Mucosa of stomach (tissue), 1 donor: ENCODE measurements around the gene SELE.

Source experiments
- H3K27me3 ChIP-seq: one replicate; pipeline ENCODE4 v1.7.0; 2013; ENCODE audit warnings: mild to moderate bottlenecking, low read length; ENCODE audit not compliant: control insufficient read depth, insufficient read depth
- H3K36me3 ChIP-seq: one replicate; pipeline ENCODE4 v1.7.0; 2013; ENCODE audit warnings: low read length; ENCODE audit not compliant: control insufficient read depth, insufficient read depth
- H3K4me1 ChIP-seq: one replicate; pipeline ENCODE4 v1.7.0; 2013; ENCODE audit warnings: mild to moderate bottlenecking, low read length; ENCODE audit not compliant: control insufficient read depth, insufficient read depth
- H3K4me3 ChIP-seq: one replicate; pipeline ENCODE4 v1.7.0; 2013; ENCODE audit warnings: low read length
- H3K9ac ChIP-seq: one replicate; pipeline ENCODE4 v1.7.0; 2013; ENCODE audit warnings: mild to moderate bottlenecking, low read length, moderate library complexity
- H3K9me3 ChIP-seq: one replicate; pipeline ENCODE4 v1.7.0; 2013; ENCODE audit warnings: mild to moderate bottlenecking, low read length, moderate library complexity; ENCODE audit not compliant: control insufficient read depth
- donor health status: Pancreatic carcinoma.

Gene SELE

GRCh38 chr1:169733924-169734323, at the start of gene SELE:
SELE (minus strand) TSS chr1:169734079; CDS start chr1:169733612, 467 bp downstream.
- H3K4me1 ChIP-seq: no peaks in the 10 kb centered on the region
- H3K4me3 ChIP-seq: no peak within 1 kb of the TSS
- H3K36me3 ChIP-seq: no peaks in the 10 kb centered on the region
- H3K9me3 ChIP-seq: no peaks in the 10 kb centered on the region
- H3K27me3 ChIP-seq: no peaks in the 10 kb centered on the region
- no peak within 1 kb of the TSS for H3K9ac ChIP-seq

- no peak overlapping the region for H3K9ac ChIP-seq
- no peaks in the 10 kb centered on the region for H3K36me3 ChIP-seq
- H3K4me3 ChIP-seq: no peak overlapping the region
- no peaks in the 10 kb centered on the region for H3K27me3 ChIP-seq
- H3K9me3 ChIP-seq: no peaks in the 10 kb centered on the region
- H3K4me1 ChIP-seq: no peaks in the 10 kb centered on the region
These were observed 48.7 kb upstream of the SELE start for GRCh38 chr1:169782596-169782995.

- Histone ChIP-seq H3K9me3 (no peaks in the 10 kb centered on the region), H3K4me3 (no peak overlapping the region), H3K27me3 (no peaks in the 10 kb centered on the region), H3K9ac (no peak overlapping the region), H3K4me1 (no peaks in the 10 kb centered on the region), H3K36me3 (no peaks in the 10 kb centered on the region)
These were observed 46.1 kb upstream of the SELE start for GRCh38 chr1:169779970-169780369.

GRCh38 chr1:169779150-169779549, 45.3 kb upstream of the SELE start:
- Histone ChIP-seq H3K36me3 (no peaks in the 10 kb centered on the region), H3K27me3 (no peaks in the 10 kb centered on the region), H3K9ac (no peak overlapping the region), H3K4me3 (no peak overlapping the region), H3K4me1 (no peaks in the 10 kb centered on the region), H3K9me3 (no peaks in the 10 kb centered on the region)

GRCh38 chr1:169776440-169776839, 42.6 kb upstream of the SELE start:
- Histone ChIP-seq H3K4me3 (no peak overlapping the region), H3K36me3 (no peaks in the 10 kb centered on the region), H3K4me1 (no peaks in the 10 kb centered on the region), H3K9me3 (no peaks in the 10 kb centered on the region), H3K27me3 (no peaks in the 10 kb centered on the region), H3K9ac (no peak overlapping the region)

GRCh38 chr1:169768161-169768560, 34.3 kb upstream of the SELE start:
- no peak overlapping the region for H3K9ac ChIP-seq
- H3K4me3 ChIP-seq: no peak overlapping the region
- H3K36me3 ChIP-seq: no peaks in the 10 kb centered on the region
- no peaks in the 10 kb centered on the region for H3K9me3 ChIP-seq
- H3K4me1 ChIP-seq: no peaks in the 10 kb centered on the region
- H3K27me3 ChIP-seq: no peaks in the 10 kb centered on the region

- Histone ChIP-seq H3K36me3 (no peaks in the 10 kb centered on the region), H3K4me1 (no peaks in the 10 kb centered on the region), H3K27me3 (no peaks in the 10 kb centered on the region), H3K9ac (no peak overlapping the region), H3K9me3 (no peaks in the 10 kb centered on the region), H3K4me3 (no peak overlapping the region)
These were observed 31.9 kb upstream of the SELE start for GRCh38 chr1:169765580-169766331.

GRCh38 chr1:169764919-169765318, 31.0 kb upstream of the SELE start:
- no peaks in the 10 kb centered on the region for H3K27me3 ChIP-seq
- H3K36me3 ChIP-seq: no peaks in the 10 kb centered on the region
- no peaks in the 10 kb centered on the region for H3K9me3 ChIP-seq
- no peak overlapping the region for H3K4me3 ChIP-seq
- no peak overlapping the region for H3K9ac ChIP-seq
- no peaks in the 10 kb centered on the region for H3K4me1 ChIP-seq

GRCh38 chr1:169762699-169763098, 28.8 kb upstream of the SELE start:
- Histone ChIP-seq H3K4me3 (no peak overlapping the region), H3K27me3 (no peaks in the 10 kb centered on the region), H3K4me1 (no peaks in the 10 kb centered on the region), H3K9ac (no peak overlapping the region), H3K9me3 (no peaks in the 10 kb centered on the region), H3K36me3 (no peaks in the 10 kb centered on the region)

- Histone ChIP-seq H3K9ac (no peak overlapping the region), H3K9me3 (no peaks in the 10 kb centered on the region), H3K27me3 (no peaks in the 10 kb centered on the region), H3K4me1 (no peaks in the 10 kb centered on the region), H3K36me3 (no peaks in the 10 kb centered on the region), H3K4me3 (no peak overlapping the region)
These were observed 25.2 kb upstream of the SELE start for GRCh38 chr1:169759038-169759437.

- no peak overlapping the region for H3K9ac ChIP-seq
- H3K4me3 ChIP-seq: no peak overlapping the region
- no peaks in the 10 kb centered on the region for H3K4me1 ChIP-seq
- no peaks in the 10 kb centered on the region for H3K9me3 ChIP-seq
- no peaks in the 10 kb centered on the region for H3K27me3 ChIP-seq
- H3K36me3 ChIP-seq: no peaks in the 10 kb centered on the region
These were observed 19.7 kb upstream of the SELE start for GRCh38 chr1:169753549-169753948.

- no peak overlapping the region for H3K4me3 ChIP-seq
- no peaks in the 10 kb centered on the region for H3K9me3 ChIP-seq
- no peaks in the 10 kb centered on the region for H3K36me3 ChIP-seq
- H3K27me3 ChIP-seq: no peaks in the 10 kb centered on the region
- H3K4me1 ChIP-seq: no peaks in the 10 kb centered on the region
- H3K9ac ChIP-seq: no peak overlapping the region
These were observed 16.2 kb upstream of the SELE start for GRCh38 chr1:169750041-169750440.

GRCh38 chr1:169746550-169746949, 12.7 kb upstream of the SELE start:
- Histone ChIP-seq H3K36me3 (no peaks in the 10 kb centered on the region), H3K9me3 (no peaks in the 10 kb centered on the region), H3K27me3 (no peaks in the 10 kb centered on the region), H3K4me3 (no peak overlapping the region), H3K9ac (no peak overlapping the region), H3K4me1 (no peaks in the 10 kb centered on the region)
